LNCaP clone FGC (cell line): ENCODE measurements around the gene WDR7.
A peak's percentile ranks its signal among the peaks of the same experiment; 100 is the strongest.

Source experiments
- DNase-seq: peaks from one replicate; pipeline ENCODE4 v3.0.0-alpha.2; 2011; ENCODE audit warnings: low read depth
- H3K4me3 ChIP-seq: 2 replicates; pipeline ENCODE4 v1.5.1; 2011; ENCODE audit warnings: mild to moderate bottlenecking, low read depth, low read length, control low read depth
- TF ChIP-seq, protein P1 (sequence below): IDR thresholded peaks from 2 replicates; pipeline ENCODE4 v1.5.1; 2012; ENCODE audit warnings: mild to moderate bottlenecking; ENCODE audit not compliant: control insufficient read depth, insufficient read depth; ENCODE audit errors: extremely low read depth

Gene WDR7

DNA sequence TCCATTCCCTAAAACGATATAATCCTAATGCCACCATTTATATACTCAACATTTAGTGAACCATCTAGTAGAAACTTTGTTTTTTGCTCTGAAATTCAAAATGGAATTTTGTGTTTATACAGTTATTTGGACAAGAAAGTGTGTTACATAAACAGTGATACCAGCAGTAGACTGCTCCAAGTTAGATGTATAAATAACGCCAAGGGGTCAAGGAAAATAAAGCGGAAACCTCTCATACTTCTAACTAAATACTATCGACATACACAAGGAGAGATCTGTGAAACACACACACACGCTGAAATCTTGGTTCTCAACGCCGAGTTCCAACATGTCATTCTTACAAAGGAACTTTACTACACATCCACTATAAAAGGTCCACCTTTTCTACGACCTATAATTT is 14.0 kb upstream of the WDR7 start:
- DNase-seq, result no peak
- peak overlapping the region; percentile 96 for H3K4me3 ChIP-seq
- TF ChIP-seq, protein P1, sequence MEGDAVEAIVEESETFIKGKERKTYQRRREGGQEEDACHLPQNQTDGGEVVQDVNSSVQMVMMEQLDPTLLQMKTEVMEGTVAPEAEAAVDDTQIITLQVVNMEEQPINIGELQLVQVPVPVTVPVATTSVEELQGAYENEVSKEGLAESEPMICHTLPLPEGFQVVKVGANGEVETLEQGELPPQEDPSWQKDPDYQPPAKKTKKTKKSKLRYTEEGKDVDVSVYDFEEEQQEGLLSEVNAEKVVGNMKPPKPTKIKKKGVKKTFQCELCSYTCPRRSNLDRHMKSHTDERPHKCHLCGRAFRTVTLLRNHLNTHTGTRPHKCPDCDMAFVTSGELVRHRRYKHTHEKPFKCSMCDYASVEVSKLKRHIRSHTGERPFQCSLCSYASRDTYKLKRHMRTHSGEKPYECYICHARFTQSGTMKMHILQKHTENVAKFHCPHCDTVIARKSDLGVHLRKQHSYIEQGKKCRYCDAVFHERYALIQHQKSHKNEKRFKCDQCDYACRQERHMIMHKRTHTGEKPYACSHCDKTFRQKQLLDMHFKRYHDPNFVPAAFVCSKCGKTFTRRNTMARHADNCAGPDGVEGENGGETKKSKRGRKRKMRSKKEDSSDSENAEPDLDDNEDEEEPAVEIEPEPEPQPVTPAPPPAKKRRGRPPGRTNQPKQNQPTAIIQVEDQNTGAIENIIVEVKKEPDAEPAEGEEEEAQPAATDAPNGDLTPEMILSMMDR, result no peak

DNA sequence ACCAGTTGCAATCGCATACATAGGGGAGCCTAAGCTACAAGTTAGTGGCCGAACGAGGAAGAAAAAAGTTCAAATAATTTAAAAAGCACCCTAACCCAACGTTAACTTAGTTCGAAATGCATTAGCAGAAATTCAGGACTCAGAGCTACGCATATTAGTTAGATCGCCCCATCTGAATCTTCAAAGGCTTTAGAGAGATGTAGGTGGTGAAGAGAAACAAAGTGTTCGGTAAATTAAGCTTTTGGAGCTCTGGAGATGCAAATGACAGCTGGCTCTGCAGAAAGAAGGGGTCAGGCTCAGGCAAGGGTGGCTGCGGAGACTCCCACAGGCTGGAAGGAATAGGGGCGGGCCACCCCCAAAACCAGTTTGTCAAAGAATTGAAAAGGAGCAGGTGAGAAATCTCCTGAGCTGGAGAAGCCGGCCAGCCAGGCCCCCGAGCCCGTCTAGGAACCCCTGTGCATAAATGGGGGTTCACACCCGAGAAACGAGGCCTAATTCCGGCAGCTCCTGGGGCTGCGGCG is 13.4 kb upstream of the WDR7 start:
- TF ChIP-seq, protein P1, result no peak
- no peak for DNase-seq
- H3K4me3 ChIP-seq, result peak overlapping the region; percentile 96

DNA sequence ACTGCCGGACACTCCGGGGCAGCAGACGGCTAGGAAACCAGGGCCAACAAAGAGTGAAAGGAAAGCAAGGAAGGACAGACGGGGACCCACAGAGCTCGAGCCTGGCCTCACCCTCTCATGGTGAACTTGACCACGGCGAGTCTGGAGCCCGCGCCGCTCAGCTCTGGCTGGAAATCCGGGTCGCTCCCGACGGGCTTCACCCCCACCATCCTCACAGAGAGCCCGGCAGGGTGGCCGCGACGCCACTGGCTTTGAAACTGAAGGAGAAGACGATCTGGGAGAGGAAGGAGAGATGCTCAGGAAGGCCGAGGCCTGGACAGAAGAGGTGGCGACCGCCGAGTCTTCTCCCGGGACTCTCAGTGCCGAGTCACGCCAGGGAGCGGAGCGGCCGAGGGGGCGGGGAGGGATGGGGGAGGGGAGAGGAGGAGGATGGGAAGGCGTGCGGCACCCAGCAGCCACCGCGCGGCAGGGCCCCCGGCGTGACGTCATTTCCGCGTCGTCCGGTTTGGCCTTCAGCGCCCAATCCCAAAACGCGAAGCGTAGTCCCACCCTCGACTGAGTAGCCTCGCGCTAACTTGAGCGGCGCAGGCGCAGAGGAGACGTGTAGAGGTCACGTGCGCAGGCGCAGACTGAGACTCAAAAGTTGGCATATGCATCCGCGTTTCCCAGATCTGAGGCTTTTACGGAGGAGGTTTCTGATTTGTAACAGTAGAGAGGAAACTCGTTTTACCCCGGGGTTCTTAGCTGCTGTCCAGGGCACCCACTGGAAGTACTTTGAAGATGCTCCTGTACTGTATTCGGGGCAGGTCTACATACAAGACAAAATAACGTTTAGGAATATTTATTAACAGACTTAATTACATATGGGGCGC is 12.7 kb upstream of the WDR7 start, which contains the start of gene TXNL1:
Gene TXNL1, minus strand, starts transcription at position 361 of the 872 bp plus-strand sequence. Its CDS starts 152 bp downstream, at position 209.
- H3K4me3 ChIP-seq, result peak within 1 kb of the TSS; percentile 96
- TF ChIP-seq, protein P1, result no peak
- DNase-seq, result peak; percentile 96

DNA sequence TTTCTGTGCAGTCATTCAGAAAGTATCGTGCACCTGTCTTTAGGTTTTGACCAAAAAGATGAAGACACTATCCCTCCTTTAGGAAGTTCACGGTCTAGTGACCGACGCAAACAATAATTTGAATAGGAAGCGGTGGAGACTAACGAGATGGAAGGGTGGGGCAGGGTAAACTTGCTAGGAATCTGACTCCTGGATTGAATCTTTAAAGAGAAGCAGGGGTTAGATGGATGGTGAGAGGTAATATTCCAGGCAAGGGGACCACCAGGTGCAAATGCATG is 12.1 kb upstream of the WDR7 start:
- DNase-seq, result no peak
- peak overlapping the region; percentile 96 for H3K4me3 ChIP-seq
- TF ChIP-seq, protein P1, result no peak

DNA sequence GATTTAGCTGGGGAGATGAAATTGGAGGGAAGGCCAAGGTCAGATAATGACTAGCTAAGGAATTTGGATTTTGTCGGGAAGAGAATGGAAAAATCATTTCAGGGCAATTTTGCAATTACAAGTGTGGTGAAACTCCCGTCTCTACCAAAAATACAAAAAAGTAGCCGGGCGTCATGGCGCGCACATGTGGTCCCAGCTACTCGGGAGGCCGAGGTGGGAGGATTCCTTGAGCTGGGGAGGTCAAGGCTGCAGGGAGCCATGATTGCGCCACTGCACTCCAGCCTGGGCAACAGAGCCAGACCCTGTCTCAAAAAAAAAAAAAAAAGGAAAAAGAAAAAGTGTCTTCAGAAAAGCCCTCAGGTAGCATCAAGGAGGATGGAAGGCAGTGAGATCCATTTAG is 11.6 kb upstream of the WDR7 start:
- DNase-seq, result no peak

DNA sequence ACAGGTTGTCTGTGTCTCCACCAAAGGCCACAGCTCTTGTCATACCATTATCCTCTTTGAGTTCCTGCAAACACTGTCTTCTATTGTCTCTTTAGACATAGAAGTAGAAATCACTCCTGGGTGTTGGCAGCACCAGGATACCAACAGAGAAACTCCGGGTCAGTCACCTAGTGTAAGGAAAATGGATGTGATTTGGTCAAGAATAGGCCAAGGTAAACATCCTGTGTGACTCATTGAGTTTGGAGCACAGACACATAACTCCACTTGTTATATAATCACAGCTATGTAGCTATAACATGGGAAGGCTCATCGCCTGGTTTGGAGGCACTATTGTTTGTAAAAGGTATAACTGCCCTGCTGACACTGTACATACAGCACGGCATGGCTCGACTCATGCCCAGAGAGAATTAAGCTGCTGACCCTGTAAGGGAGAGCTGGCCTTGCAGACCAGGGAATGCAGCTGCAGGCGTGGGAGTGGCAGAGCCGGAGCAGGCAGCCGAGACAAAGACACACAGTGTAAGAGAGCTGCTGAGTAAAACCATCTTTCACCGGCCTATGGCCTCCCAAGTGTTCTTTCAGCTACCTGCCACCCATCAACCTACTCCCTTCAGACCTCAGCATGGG is 9.3 kb upstream of the WDR7 start:
- TF ChIP-seq, protein P1, result no peak
- no peak for DNase-seq
- no peak overlapping the region for H3K4me3 ChIP-seq

More for the DNA sequence above, 11.6 kb upstream of the WDR7 start:
- TF ChIP-seq, protein P1, result no peak
- peak overlapping the region; percentile 96 for H3K4me3 ChIP-seq
